Neural progenitor cell (in vitro differentiated cells): Measurements from ENCODE around the gene TICRR. TPM values are rescaled to one million over a fixed set of nuclear protein-coding genes. Genes with fewer than 3 reads are reported as not detected.

Experiments
- DNase-seq: peaks from one replicate; pipeline ENCODE4 v3.0.0-alpha.2; 2016; ENCODE audit warnings: low spot score
- H2AFZ ChIP-seq: fragments of 200-600 bp; sonication (generic); replicated peaks from 2 replicates; pipeline ENCODE4 v1.6.1; 2016; ENCODE audit warnings: antibody characterized with exemption
- H3F3A ChIP-seq: fragments of 200-600 bp; sonication (generic); 2 replicates; pipeline ENCODE4 v1.6.1; 2016; ENCODE audit warnings: antibody characterized with exemption, low read depth
- H3K27ac ChIP-seq: fragments of 200-600 bp; sonication (generic); 2 replicates; pipeline ENCODE4 v1.5.1; 2016; ENCODE audit warnings: mild to moderate bottlenecking
- H3K27me3 ChIP-seq: fragments of 200-600 bp; sonication (generic); 2 replicates; pipeline ENCODE4 v1.6.1; 2016; ENCODE audit warnings: mild to moderate bottlenecking, moderate library complexity
- H3K36me3 ChIP-seq: fragments of 200-600 bp; sonication (generic); 2 replicates; pipeline ENCODE4 v1.5.1; 2016
- H3K4me1 ChIP-seq: fragments of 200-600 bp; sonication (generic); 2 replicates; pipeline ENCODE4 v1.6.1; 2016; ENCODE audit warnings: mixed run types
- H3K4me2 ChIP-seq: fragments of 200-600 bp; sonication (generic); 2 replicates; pipeline ENCODE4 v1.6.1; 2016
- H3K4me3 ChIP-seq: fragments of 200-600 bp; sonication (generic); 2 replicates; pipeline ENCODE4 v1.5.1; 2016
- H3K79me2 ChIP-seq: fragments of 200-600 bp; sonication (generic); 2 replicates; pipeline ENCODE4 v1.6.1; 2016; ENCODE audit warnings: low read depth
- H3K9ac ChIP-seq: fragments of 200-600 bp; sonication (generic); 2 replicates; pipeline ENCODE4 v1.6.1; 2016
- H3K9me3 ChIP-seq: fragments of 200-600 bp; sonication (generic); 2 replicates; pipeline ENCODE4 v1.5.1; 2016; ENCODE audit warnings: low read depth
- H4K20me1 ChIP-seq: fragments of 200-600 bp; sonication (generic); 2 replicates; pipeline ENCODE4 v1.6.1; 2016; ENCODE audit warnings: low read depth
- H3K27ac Mint-ChIP-seq: 3 replicates; pipeline ENCODE4 v1.8.0; 2021; ENCODE audit warnings: mixed read lengths
- H3K27me3 Mint-ChIP-seq: 2 replicates; pipeline ENCODE4 v1.8.0; 2022; ENCODE audit warnings: low read depth, mild to moderate bottlenecking, inconsistent platforms, moderate library complexity, mixed read lengths; ENCODE audit not compliant: insufficient read depth
- H3K36me3 Mint-ChIP-seq: 3 replicates; pipeline ENCODE4 v1.8.0; 2021; ENCODE audit warnings: mixed read lengths
- H3K4me1 Mint-ChIP-seq: 3 replicates; pipeline ENCODE4 v1.8.0; 2021; ENCODE audit warnings: mixed read lengths
- H3K4me3 Mint-ChIP-seq: 3 replicates; pipeline ENCODE4 v1.8.0; 2021; ENCODE audit warnings: mild to moderate bottlenecking, moderate library complexity, mixed read lengths
- H3K9me3 Mint-ChIP-seq: 3 replicates; pipeline ENCODE4 v1.8.0; 2020; ENCODE audit warnings: mixed read lengths
- CTCF ChIP-seq: fragments of 200-600 bp; sonication (generic); IDR thresholded peaks from 2 replicates; pipeline ENCODE4 v1.5.1; 2017; ENCODE audit warnings: antibody characterized with exemption, mild to moderate bottlenecking
- EZH2 ChIP-seq: fragments of 200-600 bp; sonication (generic); IDR thresholded peaks from 2 replicates; pipeline ENCODE4 v1.6.1; 2017; ENCODE audit warnings: antibody characterized with exemption, mild to moderate bottlenecking, moderate library complexity
- EZH2phosphoT487 ChIP-seq: fragments of 200-600 bp; sonication (generic); IDR thresholded peaks from 2 replicates; pipeline ENCODE4 v1.6.1; 2017; ENCODE audit warnings: antibody characterized with exemption
- total RNA-seq: library from RNA; depleted of rRNA; stranded (reverse); fragments of >200 nt; gene quantifications from 2 replicates; pipeline ENCODE4 v1.2.3, GENCODE V29; 2015; ENCODE audit warnings: low replicate concordance

TICRR gene
- total RNA-seq, 1 donor from 2014 or later: 19.6 TPM

GRCh38 chr15:89632563-89633430, 57.5 kb downstream of the TICRR start:
- Histone ChIP-seq H3K27me3 (no peaks in the 10 kb centered on the region), H3K4me2 (no peak overlapping the region), H3K9ac (no peak overlapping the region), H3K27ac (no peak overlapping the region), H4K20me1 (no peaks in the 10 kb centered on the region), H3F3A (no peaks in the 10 kb centered on the region), H2AFZ (no peak overlapping the region), H3K36me3 (peaks cover 10% of the 10 kb centered on the region), H3K4me3 (no peak overlapping the region), H3K79me2 (no peaks in the 10 kb centered on the region), H3K9me3 (no peaks in the 10 kb centered on the region), H3K4me1 (no peaks in the 10 kb centered on the region)
- DNase-seq: no peak
- Mint-ChIP-seq H3K4me1 (peaks cover 4% of the 10 kb centered on the region), H3K27ac (no peak overlapping the region), H3K27me3 (peaks cover 15% of the 10 kb centered on the region), H3K36me3 (peaks cover 55% of the 10 kb centered on the region), H3K4me3 (no peak overlapping the region), H3K9me3 (peaks cover 22% of the 10 kb centered on the region)
- TF ChIP-seq CTCF: no peak
- TF ChIP-seq EZH2: no peak
- no peak for TF ChIP-seq EZH2phosphoT487

GRCh38 chr15:89633585-89633984, 58.3 kb downstream of the TICRR start:
- Mint-ChIP-seq H3K9me3 (peaks cover 22% of the 10 kb centered on the region), H3K36me3 (peaks cover 52% of the 10 kb centered on the region), H3K27me3 (peaks cover 15% of the 10 kb centered on the region), H3K4me1 (peaks cover 4% of the 10 kb centered on the region), H3K4me3 (no peak overlapping the region), H3K27ac (no peak overlapping the region)
- H3K4me2 ChIP-seq: no peak overlapping the region
- TF ChIP-seq EZH2phosphoT487: no peak
- TF ChIP-seq CTCF: no peak
- no peak for TF ChIP-seq EZH2
- no peak for DNase-seq
- no peaks in the 10 kb centered on the region for H3K9me3 ChIP-seq
- no peaks in the 10 kb centered on the region for H3K79me2 ChIP-seq
- H4K20me1 ChIP-seq: no peaks in the 10 kb centered on the region
- no peaks in the 10 kb centered on the region for H3K27me3 ChIP-seq
- no peak overlapping the region for H3K4me3 ChIP-seq
- H3K36me3 ChIP-seq: peaks cover 10% of the 10 kb centered on the region
- H3F3A ChIP-seq: no peaks in the 10 kb centered on the region
- no peak overlapping the region for H3K27ac ChIP-seq
- H2AFZ ChIP-seq: no peak overlapping the region
- H3K4me1 ChIP-seq: no peaks in the 10 kb centered on the region
- H3K9ac ChIP-seq: no peak overlapping the region

- Histone ChIP-seq H3K79me2 (no peaks in the 10 kb centered on the region), H2AFZ (no peak overlapping the region), H3K9ac (no peak overlapping the region), H3K4me3 (no peak overlapping the region), H3K9me3 (no peaks in the 10 kb centered on the region), H3K4me1 (no peaks in the 10 kb centered on the region), H3F3A (no peaks in the 10 kb centered on the region), H3K27ac (no peak overlapping the region), H4K20me1 (no peaks in the 10 kb centered on the region), H3K36me3 (no peaks in the 10 kb centered on the region), H3K4me2 (no peak overlapping the region), H3K27me3 (no peaks in the 10 kb centered on the region)
- no peak for TF ChIP-seq EZH2phosphoT487
- TF ChIP-seq CTCF: no peak
- TF ChIP-seq EZH2: no peak
- Mint-ChIP-seq H3K36me3 (peaks cover 22% of the 10 kb centered on the region), H3K27me3 (peaks cover 2% of the 10 kb centered on the region), H3K4me1 (no peaks in the 10 kb centered on the region), H3K27ac (no peak overlapping the region), H3K4me3 (no peak overlapping the region), H3K9me3 (peaks cover 4% of the 10 kb centered on the region)
- no peak for DNase-seq
Measured at GRCh38 chr15:89640245-89640644, 65.0 kb downstream of the TICRR start.
